GM19099 (cell line): ENCODE data around the gene PUDP.
A peak's percentile ranks its signal among the peaks of the same experiment; 100 is the strongest.

Experiments
- POLR2A ChIP-seq: IDR thresholded peaks from 3 replicates; pipeline ENCODE4 v1.6.1; 2011; ENCODE audit warnings: low read depth; ENCODE audit not compliant: insufficient read length; ENCODE audit errors: extremely low read depth

Gene PUDP

GRCh38 chrX:7131621-7132020 lies 16.3 kb downstream of the PUDP start:
- no peak for TF ChIP-seq POLR2A

DNA sequence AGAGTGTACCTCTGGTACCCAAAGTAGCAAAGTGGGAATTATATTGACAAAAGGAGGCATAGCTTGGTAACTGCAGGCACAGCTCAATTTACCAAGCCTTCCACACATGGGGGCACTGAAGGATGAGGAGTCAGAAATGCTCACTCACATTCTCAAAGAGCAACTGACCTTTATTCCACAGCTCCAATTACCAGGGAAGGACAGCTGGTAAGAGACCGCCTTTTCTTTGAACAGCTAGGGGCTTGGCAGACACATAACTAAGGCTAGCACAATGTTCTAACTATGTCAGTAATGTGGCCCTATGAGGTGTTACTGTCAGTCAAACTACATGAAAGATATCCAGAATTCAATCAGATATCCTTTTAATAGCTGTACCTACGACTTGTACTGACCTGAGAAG lies 20.9 kb downstream of the PUDP start:
- TF ChIP-seq POLR2A: no peak

DNA sequence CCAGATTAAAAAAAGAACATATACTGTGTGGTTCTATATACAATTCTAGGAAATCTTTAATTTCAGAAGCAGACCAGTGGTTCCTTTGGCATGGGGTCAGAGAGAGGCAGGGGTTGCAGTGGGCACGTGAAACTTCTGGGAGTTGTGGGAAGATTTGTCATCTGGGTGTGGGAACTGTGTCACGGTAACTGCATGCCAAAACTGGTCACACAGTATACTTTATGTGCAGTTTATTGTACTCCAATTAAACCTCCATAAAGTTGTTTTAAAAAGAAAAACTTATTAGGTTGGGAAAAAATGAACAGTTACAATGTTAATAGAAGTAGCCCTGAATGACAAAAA lies 27.1 kb downstream of the PUDP start:
- TF ChIP-seq POLR2A: no peak

DNA sequence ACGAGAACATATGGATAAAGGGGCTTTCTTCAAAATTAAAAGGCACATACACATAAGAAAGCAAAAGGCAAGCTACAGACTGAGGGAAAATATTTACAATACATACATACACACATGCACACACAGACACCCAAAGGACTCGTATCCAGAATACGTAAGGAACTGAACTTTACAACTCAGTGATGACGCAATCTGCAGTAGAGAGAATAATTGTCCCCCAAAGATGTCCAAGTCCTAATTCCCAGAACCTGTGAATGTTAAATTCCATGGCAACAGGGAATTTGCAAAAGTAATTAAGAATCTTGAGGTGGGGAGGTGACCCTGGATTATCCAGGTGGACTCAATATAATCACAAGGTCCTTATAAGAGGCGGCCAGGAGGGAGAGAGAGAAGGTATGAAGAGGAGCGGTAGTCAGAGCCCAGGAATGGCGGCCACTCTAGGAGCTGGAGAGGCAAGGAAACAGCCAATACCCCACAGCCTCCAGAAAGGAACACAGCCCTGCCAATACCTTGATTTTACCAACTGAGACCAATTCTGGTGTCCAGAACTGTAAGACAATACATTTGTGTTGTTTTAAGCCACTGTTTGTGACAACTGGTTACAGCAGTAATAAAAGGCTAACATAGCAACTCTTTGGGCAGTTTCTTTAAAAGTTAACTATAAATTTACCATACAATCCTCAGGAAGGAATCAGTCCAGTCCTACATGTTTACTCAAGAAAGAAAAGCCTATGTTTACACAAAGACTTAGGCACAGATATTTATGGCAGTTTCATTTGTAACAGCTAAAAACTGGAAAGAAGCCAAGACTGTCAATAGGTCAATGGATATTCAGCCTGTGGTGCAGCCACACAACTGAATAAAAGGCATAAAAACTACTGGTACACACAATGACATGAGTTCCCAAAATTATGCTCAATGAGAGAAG lies 27.7 kb downstream of the PUDP start:
- no peak for TF ChIP-seq POLR2A

DNA sequence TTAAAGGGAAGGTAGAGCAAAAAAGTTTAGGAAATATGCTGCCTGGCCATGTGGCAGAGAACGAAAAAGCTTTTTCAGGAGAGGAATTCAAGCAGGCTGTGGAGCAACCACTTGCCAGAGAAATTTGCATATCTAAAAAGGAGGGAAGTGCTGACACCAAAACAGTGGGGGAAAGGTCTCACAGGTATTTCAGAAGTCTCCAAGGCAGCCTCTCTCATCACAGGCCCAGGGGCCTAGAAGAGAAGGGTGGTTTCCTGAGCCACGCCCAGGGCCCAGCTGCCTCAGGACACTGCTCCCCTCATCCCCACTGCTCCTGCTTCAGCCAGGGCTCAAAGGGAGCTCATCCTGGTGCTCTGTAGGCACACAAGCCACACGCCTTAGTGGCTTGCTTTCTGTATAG lies 30.4 kb downstream of the PUDP start:
- TF ChIP-seq POLR2A: no peak

- no peak for TF ChIP-seq POLR2A
These were observed 31.9 kb downstream of the PUDP start for GRCh38 chrX:7116081-7116480.

DNA sequence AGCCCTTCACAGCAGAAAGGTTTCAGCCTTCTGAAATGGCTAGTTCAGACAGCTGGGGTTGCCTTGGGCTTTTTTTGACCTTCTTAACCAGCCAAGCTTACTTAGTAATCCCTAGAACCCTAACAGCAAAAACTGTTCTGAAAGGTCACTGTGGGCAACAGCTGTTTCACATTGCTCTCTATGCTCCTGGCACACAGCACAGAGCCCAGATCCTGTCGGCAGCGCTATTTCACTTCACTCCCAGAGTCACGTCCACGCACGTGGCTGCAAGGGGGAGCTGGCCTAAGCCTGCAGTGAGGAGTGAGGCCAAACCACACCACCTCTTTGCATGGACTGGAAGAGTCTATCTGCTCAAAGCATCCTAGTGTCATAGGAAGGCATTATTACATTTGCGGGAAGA lies 32.4 kb downstream of the PUDP start:
- TF ChIP-seq POLR2A: no peak

DNA sequence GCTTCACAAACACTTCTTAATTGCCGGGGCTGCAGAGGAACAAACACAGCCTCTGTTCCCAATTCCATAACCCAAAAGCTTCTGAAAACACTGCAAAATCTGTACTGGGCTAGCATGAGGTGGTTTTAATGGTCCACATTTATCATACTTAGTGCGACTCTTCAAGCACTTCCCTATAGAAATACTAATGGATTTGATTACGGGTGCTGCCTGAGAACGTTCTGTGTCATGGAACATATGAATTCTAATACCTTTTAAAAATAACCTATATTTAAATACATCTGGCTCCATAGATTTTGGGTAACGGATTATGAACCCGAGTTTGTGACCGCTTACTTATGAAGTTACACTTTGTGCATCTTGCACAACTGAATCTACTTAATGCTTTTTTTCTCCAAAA lies 35.9 kb downstream of the PUDP start:
- no peak for TF ChIP-seq POLR2A

- TF ChIP-seq POLR2A: no peak
These were observed 36.4 kb downstream of the PUDP start for GRCh38 chrX:7111518-7111917.

- peak; percentile 54 for TF ChIP-seq POLR2A
These were observed 37.1 kb downstream of the PUDP start for GRCh38 chrX:7110821-7111276.

DNA sequence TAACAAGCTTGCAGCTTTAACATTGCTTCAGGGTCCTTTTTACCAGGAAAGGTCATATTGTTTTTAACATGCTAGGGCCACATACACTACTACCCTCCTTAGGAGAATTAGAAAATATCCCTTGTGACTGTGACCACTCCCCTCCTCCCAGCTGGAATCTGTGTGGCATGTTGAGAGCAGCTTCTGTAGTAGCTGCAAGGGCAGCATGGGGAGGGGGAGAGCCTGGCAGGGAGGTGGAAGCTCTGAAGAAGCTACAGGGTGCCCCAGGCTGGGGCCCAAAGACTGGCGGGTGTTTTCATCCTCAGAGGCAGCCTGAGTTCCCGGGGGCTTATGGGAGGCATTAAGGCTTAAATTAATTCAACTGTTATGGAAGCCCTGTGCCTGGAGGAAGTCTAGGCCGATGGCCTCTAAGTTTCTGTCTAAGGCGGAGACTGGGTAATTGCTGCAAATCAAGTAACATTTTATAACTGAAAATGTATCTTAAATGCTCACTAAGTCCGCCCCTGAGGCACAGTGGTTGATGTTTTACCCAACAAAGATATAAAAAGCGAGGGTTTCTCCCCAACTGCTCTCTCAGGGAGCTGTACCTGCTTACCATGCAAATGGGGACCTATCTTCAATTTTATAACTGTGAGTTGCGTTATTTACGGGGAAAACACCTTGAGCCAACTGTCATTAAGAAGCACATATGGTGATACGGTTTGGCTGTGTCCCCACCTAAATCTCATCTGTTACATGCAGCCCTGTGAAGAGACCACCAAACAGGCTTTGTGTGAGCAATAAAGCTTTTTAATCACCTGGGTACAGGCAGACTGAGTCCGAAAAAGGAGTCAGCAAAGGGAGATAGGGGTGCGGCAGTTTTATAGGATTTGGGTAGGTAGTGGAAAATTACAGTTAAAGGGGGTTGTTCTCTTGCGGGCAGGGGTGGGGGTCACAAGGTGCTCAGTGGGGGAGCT lies 37.8 kb downstream of the PUDP start:
- TF ChIP-seq POLR2A: peak; percentile 20

GRCh38 chrX:7109049-7109531 lies 38.9 kb downstream of the PUDP start:
- TF ChIP-seq POLR2A: peak; percentile 15

DNA sequence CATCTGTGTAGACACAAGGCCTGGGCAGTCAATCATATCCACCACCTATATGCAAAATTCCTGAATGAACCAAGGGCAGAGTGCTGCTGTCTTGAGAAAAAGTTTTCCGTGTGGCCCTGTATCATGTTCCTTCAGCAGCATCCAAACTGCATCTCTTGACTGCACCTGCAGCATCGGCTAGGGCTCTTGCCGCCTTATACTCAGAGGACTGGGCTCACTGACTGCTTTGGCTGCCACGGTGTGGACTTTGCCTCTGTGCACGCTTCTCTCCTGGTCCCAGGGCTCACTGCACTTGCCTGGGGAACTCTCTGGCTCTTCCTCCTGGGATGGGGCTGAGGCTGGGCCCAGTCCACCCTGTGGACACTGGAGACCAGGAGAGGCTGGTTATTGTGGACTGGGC lies 39.9 kb downstream of the PUDP start:
- no peak for TF ChIP-seq POLR2A

DNA sequence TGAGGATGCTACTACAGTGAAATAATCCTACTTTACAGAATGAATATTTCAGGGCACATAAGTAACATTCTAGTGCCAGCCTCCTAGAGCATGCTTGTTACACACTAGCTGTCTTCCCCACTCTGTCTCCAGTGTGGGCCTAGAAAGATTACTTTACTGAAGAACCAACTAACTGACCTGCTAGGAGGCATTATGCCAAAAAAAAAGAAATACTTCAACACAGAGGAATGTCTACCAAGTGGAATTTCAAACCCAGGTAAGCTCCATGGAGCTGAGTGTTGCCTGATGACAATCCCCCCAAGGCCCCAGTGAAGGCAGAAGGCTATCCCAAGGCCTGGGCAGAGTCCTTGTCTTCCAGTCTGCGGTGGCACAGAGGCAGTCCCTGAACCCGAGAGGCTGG lies 41.3 kb downstream of the PUDP start:
- TF ChIP-seq POLR2A: no peak

- TF ChIP-seq POLR2A: no peak
These were observed 45.8 kb downstream of the PUDP start for GRCh38 chrX:7102119-7102518.
